Right lobe of liver (tissue), 4 donors: ENCODE data around the gene RBBP7.

Experiments used
- POLR2A ChIP-seq: fragments of 450-650 bp; IDR thresholded peaks from one replicate; pipeline ENCODE4 v1.6.1; 2017; ENCODE audit warnings: antibody characterized with exemption, mild to moderate bottlenecking
- TF ChIP-seq, protein P1 (sequence below), 4 donors: fragments of 200-600 bp in 3 of 4; fragments of 450-650 bp in 1 of 4; IDR thresholded peaks; one replicate each; pipeline versions ENCODE4 v1.5.1 to v1.8.0; 2016 to 2022; ENCODE audit warnings: antibody characterized with exemption in 4 of 4, mild to moderate bottlenecking in 2 of 4
- donor health status: DM: no; HTN: no; CAD: no.
- donor health status: DM: no; HTN: no; CAD: no.
- donor health status: DM: no; HTN: yes; CAD: no.

DNA sequence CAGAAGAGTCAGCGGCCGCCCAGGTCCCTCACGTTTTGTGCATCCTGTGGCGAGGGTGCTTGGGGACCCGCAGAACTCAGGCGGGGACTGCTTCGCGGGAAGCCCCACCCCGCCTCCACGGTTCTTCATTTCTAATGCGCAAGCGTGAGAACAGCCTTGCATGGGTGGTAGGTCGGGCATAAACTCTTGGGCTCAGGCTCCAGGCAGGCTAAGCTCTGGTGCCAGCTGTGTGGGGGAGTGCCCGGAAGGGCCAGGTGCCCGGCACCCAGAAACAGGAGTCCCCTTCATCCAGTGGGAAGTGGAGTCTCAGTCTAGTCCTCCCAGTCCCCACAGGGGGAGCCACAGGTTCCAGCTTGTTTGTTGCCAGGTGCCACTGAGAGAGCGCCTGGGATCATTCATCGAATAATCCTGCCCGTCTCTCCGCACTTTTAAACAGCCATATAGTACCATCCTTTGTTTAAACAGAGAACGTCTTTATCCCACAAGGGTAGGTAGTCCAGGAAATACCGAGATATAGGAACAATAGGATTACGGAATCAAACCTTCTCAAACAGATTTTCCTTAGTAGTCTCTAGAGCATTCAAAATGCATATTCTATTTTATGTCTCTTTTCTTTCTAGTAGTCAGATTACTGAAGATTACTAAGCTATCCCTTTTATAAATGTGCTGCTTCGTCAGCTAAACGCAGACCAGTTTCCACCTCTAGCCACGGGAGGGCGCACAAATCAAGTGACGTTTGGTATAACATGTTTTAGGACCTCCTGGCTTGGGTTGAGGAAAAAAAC lies 12.7 kb upstream of the RBBP7 start:
- TF ChIP-seq, protein P1, sequence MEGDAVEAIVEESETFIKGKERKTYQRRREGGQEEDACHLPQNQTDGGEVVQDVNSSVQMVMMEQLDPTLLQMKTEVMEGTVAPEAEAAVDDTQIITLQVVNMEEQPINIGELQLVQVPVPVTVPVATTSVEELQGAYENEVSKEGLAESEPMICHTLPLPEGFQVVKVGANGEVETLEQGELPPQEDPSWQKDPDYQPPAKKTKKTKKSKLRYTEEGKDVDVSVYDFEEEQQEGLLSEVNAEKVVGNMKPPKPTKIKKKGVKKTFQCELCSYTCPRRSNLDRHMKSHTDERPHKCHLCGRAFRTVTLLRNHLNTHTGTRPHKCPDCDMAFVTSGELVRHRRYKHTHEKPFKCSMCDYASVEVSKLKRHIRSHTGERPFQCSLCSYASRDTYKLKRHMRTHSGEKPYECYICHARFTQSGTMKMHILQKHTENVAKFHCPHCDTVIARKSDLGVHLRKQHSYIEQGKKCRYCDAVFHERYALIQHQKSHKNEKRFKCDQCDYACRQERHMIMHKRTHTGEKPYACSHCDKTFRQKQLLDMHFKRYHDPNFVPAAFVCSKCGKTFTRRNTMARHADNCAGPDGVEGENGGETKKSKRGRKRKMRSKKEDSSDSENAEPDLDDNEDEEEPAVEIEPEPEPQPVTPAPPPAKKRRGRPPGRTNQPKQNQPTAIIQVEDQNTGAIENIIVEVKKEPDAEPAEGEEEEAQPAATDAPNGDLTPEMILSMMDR (IDR thresholded peaks at IDR 0.05): peak; percentile 51 to 63 (median 58)
- TF ChIP-seq POLR2A: no peak
